Renal pelvis (tissue), 4 donors: Measurements from ENCODE around the gene BSN. TPM values are rescaled to one million over a fixed set of nuclear protein-coding genes. Genes with fewer than 3 reads are reported as not detected.
"Not testable (repeated sequence)": the region's sequence is repeated elsewhere in the genome, so short reads cannot be mapped to it uniquely, and the experiment has no call there.

Experiments
- DNase-seq: peaks from one replicate; pipeline ENCODE4 v3.0.0-alpha.2; 2013
- polyA plus RNA-seq, 3 donors: library from polyadenylated mRNA; unstranded; fragments of 120-200 nt; gene quantifications; one replicate each; pipeline ENCODE4 v1.2.1, GENCODE V29; 2013; ENCODE audit not compliant: insufficient read length in 3 of 3

BSN gene
- polyA plus RNA-seq, 3 donors, result 1.6 to 2.1 (median 2.0) TPM

DNA sequence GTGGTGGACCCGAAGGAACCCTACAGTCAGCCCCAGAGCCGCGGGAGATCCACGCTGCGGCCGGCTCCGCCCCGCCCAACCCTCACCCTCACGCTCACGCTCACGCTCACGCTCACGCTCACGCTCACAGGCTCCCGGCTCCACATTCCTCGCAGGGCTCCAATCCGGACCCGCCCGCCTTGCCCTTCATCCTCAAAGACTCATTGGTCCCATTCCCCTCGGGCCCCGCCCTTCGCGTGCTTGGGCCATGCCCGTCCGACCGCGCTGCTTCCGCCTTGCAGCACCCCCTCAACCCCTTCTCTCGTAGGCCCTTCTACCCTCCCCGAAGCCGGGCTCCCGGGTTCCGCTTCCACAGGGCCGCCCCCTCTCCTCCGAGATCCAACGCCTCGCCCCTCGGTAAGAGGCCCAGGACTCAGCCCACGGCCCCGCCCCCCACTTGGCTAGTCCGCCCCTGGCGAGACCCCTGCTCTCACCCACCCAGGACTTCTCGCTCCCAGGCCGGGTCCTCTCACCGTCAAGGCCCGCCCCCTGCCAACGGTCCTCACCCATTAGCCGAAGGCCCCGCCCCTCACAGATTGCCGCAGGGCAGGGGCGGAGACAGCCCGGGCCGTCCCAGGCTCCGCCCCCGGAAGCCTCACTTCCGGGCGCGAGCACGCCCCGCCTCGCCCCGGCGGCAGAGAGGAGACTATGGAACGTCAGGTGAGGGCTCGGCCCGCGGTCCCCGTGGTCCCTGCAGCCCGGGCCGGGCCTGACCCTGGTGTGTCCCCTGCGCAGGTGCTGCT is 119.6 kb downstream of the BSN start, which contains the start of gene APEH:
TSS of gene APEH (plus strand) at position 637 of the 782 bp plus-strand sequence. CDS start at position 688, 51 bp downstream.
- DNase-seq, result peak; percentile 94

- no peak for DNase-seq
Observed at GRCh38 chr3:49674497-49674983, 120.3 kb downstream of the BSN start.

DNA sequence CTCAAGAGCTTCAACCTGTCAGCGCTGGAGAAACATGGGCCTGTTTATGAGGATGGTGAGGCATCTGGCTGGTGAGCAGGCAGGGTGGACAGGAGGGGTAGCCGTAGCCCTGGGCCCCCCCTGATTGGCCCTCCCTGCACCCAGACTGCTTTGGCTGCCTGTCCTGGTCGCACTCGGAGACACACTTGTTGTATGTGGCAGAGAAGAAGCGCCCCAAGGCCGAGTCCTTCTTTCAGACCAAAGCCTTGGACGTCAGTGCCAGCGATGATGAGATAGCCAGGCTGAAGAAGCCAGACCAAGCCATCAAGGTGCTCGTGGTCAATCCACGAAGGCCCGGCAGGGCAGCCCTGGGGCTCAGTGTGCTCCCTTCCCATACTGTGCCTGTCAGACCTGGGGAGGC is 121.6 kb downstream of the BSN start:
- DNase-seq, result no peak

- no peak for DNase-seq
Observed at GRCh38 chr3:49680493-49681231, 126.4 kb downstream of the BSN start.

DNA sequence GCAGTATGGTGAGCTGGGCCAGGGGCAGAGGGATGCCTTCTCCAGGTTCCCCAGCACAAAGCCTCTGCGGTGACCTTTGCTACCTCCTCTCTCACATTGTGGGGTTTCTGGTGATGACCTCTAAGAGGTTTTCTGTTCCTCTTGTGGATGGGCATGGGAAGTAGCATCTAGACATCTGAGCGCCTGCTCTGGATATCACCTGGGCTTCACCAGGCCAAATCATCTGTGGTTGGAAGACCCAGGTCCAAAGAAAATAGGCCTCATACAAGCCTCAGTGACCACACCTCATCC is 126.9 kb downstream of the BSN start:
- no peak for DNase-seq

DNA sequence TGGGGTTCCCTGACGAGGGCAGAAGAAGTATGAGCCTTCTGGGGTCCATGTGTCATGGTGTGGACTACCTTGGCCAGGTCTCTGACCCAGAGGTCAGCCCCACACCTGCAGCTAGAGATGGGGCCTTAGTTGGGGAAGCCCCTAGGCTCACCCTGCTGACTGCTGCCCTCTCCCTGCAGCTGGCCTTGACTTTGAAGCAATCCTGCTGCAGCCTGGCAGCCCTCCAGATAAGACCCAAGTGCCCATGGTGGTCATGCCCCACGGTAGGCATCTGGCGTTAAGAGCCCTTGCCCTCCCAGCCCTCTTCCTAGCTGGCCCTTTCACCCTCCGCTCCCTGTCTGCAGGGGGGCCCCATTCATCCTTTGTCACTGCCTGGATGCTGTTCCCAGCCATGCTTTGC is 127.3 kb downstream of the BSN start:
- no peak for DNase-seq

DNA sequence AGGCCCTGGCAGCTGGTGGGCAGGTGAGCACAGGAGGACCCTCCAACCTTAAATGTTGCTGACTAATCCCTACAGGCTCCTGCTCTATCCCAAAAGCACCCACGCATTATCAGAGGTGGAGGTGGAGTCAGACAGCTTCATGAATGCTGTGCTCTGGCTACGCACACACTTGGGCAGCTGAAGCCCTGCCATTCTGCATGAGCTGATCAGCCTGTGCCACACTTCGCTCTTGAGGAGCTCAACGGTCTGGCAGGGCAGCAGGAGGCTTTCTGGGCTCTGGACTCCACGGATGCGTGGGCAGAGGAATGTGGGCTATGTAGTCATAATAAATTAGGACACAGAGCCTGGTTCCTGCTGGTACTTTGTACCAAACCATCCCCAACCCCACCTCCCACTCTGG is 128.9 kb downstream of the BSN start:
- DNase-seq, result no peak

DNA sequence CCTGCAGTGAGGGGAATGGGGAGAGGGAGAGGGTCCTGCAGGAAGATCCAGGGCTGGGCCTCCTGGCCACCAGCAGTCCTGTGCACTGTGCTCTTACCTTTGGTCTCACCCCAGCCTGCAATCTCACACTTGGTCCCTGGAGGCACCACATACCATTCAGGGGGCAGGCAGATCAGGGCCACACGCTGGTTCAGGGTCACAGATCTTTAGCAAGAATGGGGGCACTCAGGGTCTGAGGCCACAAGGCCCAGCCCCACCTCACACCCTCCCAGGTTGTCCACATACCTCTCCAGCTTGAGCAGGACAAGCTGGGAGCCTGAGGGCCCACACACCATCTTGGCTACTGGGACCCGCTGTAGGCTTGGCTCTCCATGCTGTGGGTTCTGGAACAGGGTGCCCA is 130.2 kb downstream of the BSN start:
- DNase-seq, result not testable (repeated sequence)

- not testable (repeated sequence) for DNase-seq
Observed at GRCh38 chr3:49685103-49685502, 130.8 kb downstream of the BSN start.

DNA sequence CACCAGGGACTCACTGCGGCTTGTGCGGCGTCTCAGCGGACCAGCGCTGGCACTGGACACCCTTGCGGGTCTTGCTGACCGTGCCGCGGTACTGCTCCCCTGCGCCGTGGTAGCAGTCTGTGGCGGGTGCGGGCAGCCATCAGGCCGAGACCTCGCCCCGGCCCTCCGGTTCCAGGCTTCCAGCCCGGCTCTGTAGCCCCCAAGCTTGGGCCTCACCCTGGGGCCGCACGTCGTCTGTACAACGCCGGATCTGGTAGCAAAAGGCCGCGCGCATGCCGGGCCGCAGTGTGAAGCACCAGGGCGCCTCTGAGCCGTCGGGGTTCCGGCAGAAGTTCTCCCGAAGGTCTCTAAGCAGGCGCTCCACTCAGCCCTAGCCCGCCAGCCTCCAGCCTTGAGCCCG is 131.6 kb downstream of the BSN start:
- DNase-seq, result not testable (repeated sequence)

DNA sequence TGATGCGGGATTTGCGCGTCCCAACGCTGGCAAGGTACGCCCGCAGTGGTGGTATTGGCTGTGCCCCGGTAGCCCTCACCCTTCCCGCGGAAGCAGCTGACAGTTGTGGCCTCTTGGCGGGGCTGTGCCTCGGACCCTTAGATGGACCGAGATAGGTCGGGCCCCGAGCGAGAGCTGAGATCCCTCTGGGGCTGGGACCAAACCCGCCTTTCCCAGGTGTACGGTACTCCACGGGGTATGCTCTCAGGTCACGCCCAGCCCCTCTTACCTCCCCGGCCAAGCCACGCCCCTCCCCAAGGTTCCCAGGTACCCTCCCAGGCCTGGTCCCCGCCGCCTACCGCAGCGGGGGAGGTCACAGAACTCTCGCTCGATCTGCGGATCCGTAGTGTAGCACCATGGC is 132.1 kb downstream of the BSN start:
- not testable (repeated sequence) for DNase-seq

- DNase-seq, result peak; percentile 78
Observed at GRCh38 chr3:49686769-49687423, 132.6 kb downstream of the BSN start.

DNA sequence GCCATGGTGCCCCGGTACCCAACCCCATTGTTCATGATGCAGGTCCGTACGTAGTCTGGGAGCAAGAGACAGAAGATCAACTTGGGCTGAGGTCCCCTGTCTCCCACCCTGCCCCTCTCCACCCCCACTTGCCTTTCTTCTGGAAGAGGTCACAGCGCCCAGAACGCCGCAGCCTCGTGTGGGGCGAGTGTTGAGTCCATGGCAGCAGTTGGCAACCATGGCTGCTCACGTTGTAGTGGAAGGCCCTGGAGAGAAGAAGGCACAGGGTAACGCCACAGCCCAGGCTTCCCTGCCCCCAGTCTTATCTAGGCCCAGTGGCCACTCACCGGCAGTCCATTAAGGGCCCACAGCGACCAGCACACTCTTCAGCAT is 133.1 kb downstream of the BSN start:
- DNase-seq, result not testable (repeated sequence)

DNA sequence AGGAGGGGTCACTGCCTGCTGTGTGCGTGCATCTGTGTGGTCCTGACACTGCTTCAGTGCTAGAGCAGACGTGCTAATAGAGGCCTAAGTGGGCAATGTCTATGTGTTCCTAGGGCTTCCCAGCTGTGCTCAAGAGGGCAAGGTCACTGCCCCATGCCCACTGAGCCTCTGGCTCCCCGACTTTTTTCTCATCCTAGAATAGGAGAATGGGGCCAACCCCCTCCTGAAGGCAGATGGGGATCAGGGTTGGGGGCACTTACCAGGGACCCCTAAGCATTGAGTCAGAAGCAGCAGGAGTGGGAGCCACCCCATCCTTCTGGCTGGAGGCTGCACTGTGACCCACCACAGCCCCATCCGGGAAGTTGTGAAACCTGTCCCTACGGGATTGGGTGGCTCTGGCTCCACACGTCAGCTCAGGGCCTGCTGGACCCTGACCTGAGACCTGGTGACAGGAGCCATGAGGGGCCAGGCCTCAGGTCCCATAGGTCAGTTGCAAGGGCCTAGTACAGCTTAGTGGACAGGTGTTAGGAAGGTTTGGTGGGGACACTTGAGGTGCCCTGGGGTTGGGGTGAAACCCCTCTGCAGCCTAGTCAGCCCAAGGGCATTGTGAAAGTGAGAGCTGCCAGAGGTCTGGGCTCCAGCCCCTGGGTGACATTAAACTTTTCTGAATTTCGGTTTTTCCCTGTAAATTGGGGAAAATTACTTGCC is 134.2 kb downstream of the BSN start:
- DNase-seq, result not testable (repeated sequence)

- peak; percentile 94 for DNase-seq
Observed at GRCh38 chr3:49689046-49689907, 135.0 kb downstream of the BSN start, which contains the start of the genes MST1 and RNF123. TSS of gene MST1 (minus strand) at chr3:49689474. CDS start at chr3:49688691, 783 bp downstream. TSS of gene RNF123 (plus strand) at chr3:49689557. CDS start at chr3:49691166, 1,609 bp downstream.

- not testable (repeated sequence) for DNase-seq
Observed at GRCh38 chr3:49689908-49690624, 135.8 kb downstream of the BSN start.

DNA sequence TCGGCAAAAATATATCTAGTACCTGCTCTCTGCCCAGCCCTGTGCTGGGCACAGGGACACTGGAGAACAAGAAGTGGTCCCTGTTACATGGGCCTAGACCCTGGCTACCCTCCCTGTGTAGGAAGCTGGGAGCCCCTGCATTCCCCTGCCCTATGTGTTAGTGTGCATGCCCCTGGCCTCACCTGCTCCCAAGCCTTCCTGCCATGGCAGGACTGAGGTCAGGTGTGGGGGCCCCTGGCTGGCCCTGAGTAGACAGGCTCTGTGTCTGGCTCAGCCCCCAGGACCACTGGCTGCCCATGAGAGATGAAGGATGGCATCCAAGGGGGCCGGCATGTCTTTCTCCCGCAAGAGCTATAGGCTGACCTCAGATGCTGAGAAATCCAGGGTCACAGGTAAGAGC is 136.6 kb downstream of the BSN start:
- DNase-seq, result not testable (repeated sequence)

- not testable (repeated sequence) for DNase-seq
Observed at GRCh38 chr3:49691481-49691880, 137.2 kb downstream of the BSN start.

DNA sequence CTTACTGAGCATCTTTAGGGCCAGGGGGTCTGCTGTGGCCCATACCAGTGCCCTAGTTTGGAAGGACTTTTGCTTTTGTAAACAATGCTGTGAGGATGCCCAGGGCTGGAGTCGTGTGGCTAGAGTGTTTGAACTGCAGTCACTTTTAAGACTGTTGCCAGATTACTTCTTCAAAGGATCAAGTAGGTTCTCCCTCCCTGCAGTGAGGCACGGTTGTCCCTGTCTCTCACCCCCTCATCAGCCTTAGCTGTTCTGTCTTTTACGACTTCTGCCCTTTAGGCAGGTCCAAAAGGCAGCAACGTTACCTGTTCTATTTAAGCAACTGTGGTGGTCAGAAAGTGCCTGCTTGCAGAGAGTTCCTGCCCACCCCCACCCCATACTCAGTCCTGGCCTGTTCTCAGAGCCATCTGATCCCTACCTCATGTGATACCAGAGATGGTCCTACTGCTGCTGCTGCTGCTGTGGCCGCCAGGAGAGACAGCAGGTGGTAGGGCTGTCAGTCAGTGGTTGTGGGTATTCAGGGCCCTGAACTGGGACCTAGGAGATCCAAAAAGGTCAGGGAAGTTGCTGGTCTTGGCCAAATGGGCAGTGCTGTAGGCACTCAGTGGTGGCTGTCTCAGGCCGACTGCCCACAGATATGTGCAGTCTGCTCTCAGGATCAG is 140.3 kb downstream of the BSN start:
- DNase-seq, result not testable (repeated sequence)
